ENCODE results near the gene TMEM266.

Gene TMEM266

GRCh38 chr15:76162036-76162398 lies 102.2 kb downstream of the TMEM266 start:
- DNase-seq (ENCODE audit: low read depth): no peak

GRCh38 chr15:76162784-76163456 lies 103.1 kb downstream of the TMEM266 start:
- DNase-seq (ENCODE audit: low read depth): no peak

GRCh38 chr15:76163457-76164295 lies 103.9 kb downstream of the TMEM266 start:
- DNase-seq (ENCODE audit: low read depth): no peak

GRCh38 chr15:76164602-76165001 lies 104.8 kb downstream of the TMEM266 start:
- DNase-seq (ENCODE audit: low read depth): no peak

- DNase-seq (ENCODE audit: low read depth): no peak
These were observed 106.2 kb downstream of the TMEM266 start for GRCh38 chr15:76165951-76166350.

GRCh38 chr15:76168237-76168984 lies 108.6 kb downstream of the TMEM266 start:
- no peak for DNase-seq (ENCODE audit: low read depth)

- no peak for DNase-seq (ENCODE audit: low read depth)
These were observed 109.2 kb downstream of the TMEM266 start for GRCh38 chr15:76169018-76169417.

- DNase-seq (ENCODE audit: low read depth): no peak
These were observed 110.4 kb downstream of the TMEM266 start for GRCh38 chr15:76169911-76170800.

- no peak for DNase-seq (ENCODE audit: low read depth)
These were observed 113.0 kb downstream of the TMEM266 start for GRCh38 chr15:76172782-76173181.

- DNase-seq (ENCODE audit: low read depth): no peak
These were observed 113.6 kb downstream of the TMEM266 start for GRCh38 chr15:76173317-76173834.

GRCh38 chr15:76174654-76175053 lies 114.9 kb downstream of the TMEM266 start:
- DNase-seq (ENCODE audit: low read depth): no peak

- DNase-seq (ENCODE audit: low read depth): no peak
These were observed 115.7 kb downstream of the TMEM266 start for GRCh38 chr15:76175442-76175841.

GRCh38 chr15:76176059-76176458 lies 116.3 kb downstream of the TMEM266 start:
- DNase-seq (ENCODE audit: low read depth): no peak

GRCh38 chr15:76176487-76177085 lies 116.8 kb downstream of the TMEM266 start:
- DNase-seq (ENCODE audit: low read depth): no peak

GRCh38 chr15:76177491-76178040 lies 117.8 kb downstream of the TMEM266 start:
- DNase-seq (ENCODE audit: low read depth): no peak

- DNase-seq (ENCODE audit: low read depth): no peak
These were observed 118.7 kb downstream of the TMEM266 start for GRCh38 chr15:76178296-76179000.

GRCh38 chr15:76179023-76179422 lies 119.2 kb downstream of the TMEM266 start:
- no peak for DNase-seq (ENCODE audit: low read depth)

- DNase-seq (ENCODE audit: low read depth): no peak
These were observed 120.5 kb downstream of the TMEM266 start for GRCh38 chr15:76180321-76180720.

GRCh38 chr15:76181705-76182107 lies 121.9 kb downstream of the TMEM266 start:
- no peak for DNase-seq (ENCODE audit: low read depth)
